ENCODE measurements around the gene HRAS.
A peak's percentile ranks its signal among the peaks of the same experiment; 100 is the strongest.

HRAS gene

GRCh38 chr11:536841-537621 lies 1.7 kb upstream of the HRAS start, which contains the start of gene LRRC56:
TSS of gene LRRC56 (plus strand) at chr11:537527. CDS start at chr11:540685, 3,158 bp downstream.
- Histone ChIP-seq H3K27me3 (replicated peaks; ENCODE audit: control insufficient read depth, insufficient read depth, low read length) (no peaks in the 10 kb centered on the region), H3K4me3 (ENCODE audit: low read length) (peak within 1 kb of the TSS; percentile 54), H3K4me1 (ENCODE audit: control insufficient read depth, insufficient read depth, low read length) (peaks cover 18% of the 10 kb centered on the region), H3K9me3 (ENCODE audit: control insufficient read depth, low read length) (no peaks in the 10 kb centered on the region), H3K36me3 (ENCODE audit: control insufficient read depth, insufficient read depth, low read length, severe bottlenecking) (peaks cover 9% of the 10 kb centered on the region), H3K9ac (ENCODE audit: low read length) (no peak within 1 kb of the TSS)
- peak; percentile 80 for DNase-seq (ENCODE audit: low read depth)

DNA sequence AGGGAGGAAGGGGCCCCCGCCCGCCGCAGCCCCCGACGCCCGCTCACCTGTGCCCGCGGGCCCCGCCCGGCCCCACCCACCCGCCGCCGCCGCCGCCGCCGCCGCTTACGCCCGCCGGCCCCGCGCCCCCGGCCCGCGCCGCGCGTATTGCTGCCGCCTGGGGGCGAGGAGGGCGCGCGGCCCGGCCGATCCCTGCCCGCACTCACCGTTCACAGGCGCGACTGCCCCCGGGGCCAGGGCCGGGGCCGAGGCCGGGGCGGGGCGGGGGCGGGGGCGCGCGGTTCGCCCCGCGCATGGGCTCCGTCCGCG lies 212 bp downstream of the HRAS start:
- H3K9me3 ChIP-seq (ENCODE audit: control insufficient read depth, low read length): no peaks in the 10 kb centered on the region
- DNase-seq (ENCODE audit: low read depth): no peak
- peaks cover 18% of the 10 kb centered on the region for H3K4me1 ChIP-seq (ENCODE audit: control insufficient read depth, insufficient read depth, low read length)

DNA sequence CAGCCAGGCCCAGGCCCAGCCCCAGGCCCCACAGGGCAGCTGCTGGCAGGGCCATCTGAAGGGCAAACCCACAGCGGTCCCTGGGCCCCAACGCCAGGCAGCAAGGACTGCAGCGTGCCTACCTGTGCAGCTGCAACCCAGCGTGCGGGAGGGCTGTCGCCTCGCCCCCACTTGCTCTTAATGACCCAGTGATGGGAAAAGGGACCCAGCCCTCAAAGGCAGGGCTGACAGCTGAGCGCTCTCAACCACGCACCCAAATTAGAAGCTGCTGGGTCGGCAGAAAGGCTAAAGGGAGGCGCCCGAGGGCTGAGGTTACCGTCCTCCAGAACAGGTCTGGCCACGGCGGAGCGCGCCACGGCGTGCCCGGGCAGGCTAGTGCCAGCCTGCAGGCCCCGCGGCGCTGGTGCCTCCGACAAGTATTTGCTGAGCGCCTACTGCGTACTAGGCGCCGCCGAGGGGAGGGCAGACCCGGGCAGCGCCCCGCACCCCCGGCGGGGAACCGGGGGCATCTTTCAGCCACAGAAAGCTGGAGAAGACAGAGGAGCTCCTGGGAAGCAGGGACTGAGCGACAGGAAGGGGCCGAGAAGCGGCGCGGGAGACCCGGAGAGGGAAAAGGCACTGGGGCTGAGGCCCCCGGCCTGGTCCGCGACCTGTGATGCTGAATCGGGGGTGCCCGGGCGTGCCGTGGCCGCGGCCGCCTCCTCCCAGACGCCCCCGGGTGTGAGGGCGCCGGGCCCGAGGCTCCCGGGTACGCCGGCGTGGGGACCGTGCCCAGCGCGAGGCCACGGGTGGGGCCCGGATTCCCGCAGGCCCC lies 773 bp downstream of the HRAS start:
- no peaks in the 10 kb centered on the region for H3K27me3 ChIP-seq (replicated peaks; ENCODE audit: control insufficient read depth, insufficient read depth, low read length)
- peak overlapping the region; percentile 88 for H3K9ac ChIP-seq (ENCODE audit: low read length)
- H3K4me1 ChIP-seq (ENCODE audit: control insufficient read depth, insufficient read depth, low read length): peaks cover 18% of the 10 kb centered on the region
- DNase-seq (ENCODE audit: low read depth): peak; percentile 67
- peak overlapping the region; percentile 87 for H3K4me3 ChIP-seq (ENCODE audit: low read length)
- H3K9me3 ChIP-seq (ENCODE audit: control insufficient read depth, low read length): no peaks in the 10 kb centered on the region
- H3K36me3 ChIP-seq (ENCODE audit: control insufficient read depth, insufficient read depth, low read length, severe bottlenecking): peaks cover 12% of the 10 kb centered on the region

More for the DNA sequence above, 212 bp downstream of the HRAS start:
- no peaks in the 10 kb centered on the region for H3K27me3 ChIP-seq (replicated peaks; ENCODE audit: control insufficient read depth, insufficient read depth, low read length)
- H3K36me3 ChIP-seq (ENCODE audit: control insufficient read depth, insufficient read depth, low read length, severe bottlenecking): peaks cover 12% of the 10 kb centered on the region
- H3K4me3 ChIP-seq (ENCODE audit: low read length): peak overlapping the region; percentile 87
- H3K9ac ChIP-seq (ENCODE audit: low read length): peak overlapping the region; percentile 88

- Histone ChIP-seq H3K9me3 (ENCODE audit: control insufficient read depth, low read length) (no peaks in the 10 kb centered on the region), H3K9ac (ENCODE audit: low read length) (peak overlapping the region; percentile 88), H3K4me1 (ENCODE audit: control insufficient read depth, insufficient read depth, low read length) (peaks cover 18% of the 10 kb centered on the region), H3K4me3 (ENCODE audit: low read length) (peak overlapping the region; percentile 87), H3K27me3 (replicated peaks; ENCODE audit: control insufficient read depth, insufficient read depth, low read length) (no peaks in the 10 kb centered on the region), H3K36me3 (ENCODE audit: control insufficient read depth, insufficient read depth, low read length, severe bottlenecking) (peaks cover 12% of the 10 kb centered on the region)
- no peak for DNase-seq (ENCODE audit: low read depth)
These were observed 1.6 kb downstream of the HRAS start for GRCh38 chr11:533586-534395.

DNA sequence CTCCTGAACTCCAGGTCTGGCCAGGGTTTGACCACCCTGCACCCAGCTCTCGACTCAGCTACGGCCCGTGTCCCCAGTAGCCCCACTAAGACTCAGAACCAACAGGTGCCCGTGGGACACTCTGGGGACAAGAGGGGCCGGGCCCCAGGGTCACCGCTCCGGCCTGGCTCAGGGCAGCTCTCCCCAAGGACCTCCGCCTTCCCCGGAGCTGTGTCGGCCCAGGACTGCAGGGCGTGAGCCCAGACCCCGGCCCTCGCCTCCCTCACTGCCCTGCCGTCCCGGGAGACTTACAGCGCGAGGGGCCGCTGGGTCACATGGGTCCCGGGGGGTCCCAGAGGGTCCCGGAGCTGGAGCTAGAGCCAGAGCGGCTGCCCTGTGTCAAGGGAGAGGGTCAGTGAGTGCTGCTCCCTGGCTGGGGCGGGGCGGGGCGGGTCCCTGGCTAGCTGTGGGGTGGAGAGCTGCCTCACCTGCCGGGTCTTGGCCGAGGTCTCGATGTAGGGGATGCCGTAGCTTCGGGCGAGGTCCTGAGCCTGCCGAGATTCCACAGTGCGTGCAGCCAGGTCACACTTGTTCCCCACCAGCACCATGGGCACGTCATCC lies 2.3 kb downstream of the HRAS start:
- Histone ChIP-seq H3K36me3 (ENCODE audit: control insufficient read depth, insufficient read depth, low read length, severe bottlenecking) (peaks cover 12% of the 10 kb centered on the region), H3K4me1 (ENCODE audit: control insufficient read depth, insufficient read depth, low read length) (peaks cover 18% of the 10 kb centered on the region), H3K9me3 (ENCODE audit: control insufficient read depth, low read length) (no peaks in the 10 kb centered on the region), H3K4me3 (ENCODE audit: low read length) (no peak overlapping the region), H3K27me3 (replicated peaks; ENCODE audit: control insufficient read depth, insufficient read depth, low read length) (no peaks in the 10 kb centered on the region), H3K9ac (ENCODE audit: low read length) (no peak overlapping the region)
- DNase-seq (ENCODE audit: low read depth): no peak

GRCh38 chr11:532527-532985 lies 2.8 kb downstream of the HRAS start:
- DNase-seq (ENCODE audit: low read depth): no peak
- peaks cover 12% of the 10 kb centered on the region for H3K36me3 ChIP-seq (ENCODE audit: control insufficient read depth, insufficient read depth, low read length, severe bottlenecking)
- H3K9ac ChIP-seq (ENCODE audit: low read length): no peak overlapping the region
- H3K4me3 ChIP-seq (ENCODE audit: low read length): no peak overlapping the region
- H3K4me1 ChIP-seq (ENCODE audit: control insufficient read depth, insufficient read depth, low read length): peaks cover 18% of the 10 kb centered on the region
- H3K9me3 ChIP-seq (ENCODE audit: control insufficient read depth, low read length): no peaks in the 10 kb centered on the region
- H3K27me3 ChIP-seq (replicated peaks; ENCODE audit: control insufficient read depth, insufficient read depth, low read length): no peaks in the 10 kb centered on the region

DNA sequence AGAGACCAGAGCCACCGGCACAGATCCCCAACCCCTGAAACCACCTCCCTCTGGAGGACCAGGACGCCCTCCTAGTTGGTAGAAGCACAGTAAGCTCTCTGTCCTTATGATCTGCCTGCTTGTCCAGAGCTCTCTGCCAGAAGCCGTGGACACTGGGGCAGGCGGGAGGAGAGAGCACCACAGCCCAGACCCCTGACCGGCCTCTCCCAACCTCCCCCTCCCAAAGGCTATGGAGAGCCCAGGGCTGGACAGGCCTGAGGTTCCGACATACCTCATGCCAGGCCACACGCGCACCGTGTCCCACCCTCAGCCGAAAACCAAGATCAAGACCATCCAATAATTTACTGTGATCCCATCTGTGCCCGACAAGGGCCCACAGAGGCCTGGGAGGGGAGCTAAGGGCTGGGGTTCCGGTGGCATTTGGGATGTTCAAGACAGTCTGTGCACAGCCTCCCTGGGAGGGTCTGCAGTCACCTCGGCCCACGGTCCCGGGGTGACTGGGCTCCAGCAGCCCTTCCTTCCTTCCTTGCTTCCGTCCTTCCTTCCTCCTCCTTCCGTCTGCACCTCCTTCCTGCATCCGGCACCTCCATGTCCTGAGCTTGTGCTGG lies 3.4 kb downstream of the HRAS start:
- Histone ChIP-seq H3K4me3 (ENCODE audit: low read length) (no peak overlapping the region), H3K4me1 (ENCODE audit: control insufficient read depth, insufficient read depth, low read length) (peaks cover 13% of the 10 kb centered on the region), H3K27me3 (replicated peaks; ENCODE audit: control insufficient read depth, insufficient read depth, low read length) (no peaks in the 10 kb centered on the region), H3K36me3 (ENCODE audit: control insufficient read depth, insufficient read depth, low read length, severe bottlenecking) (peaks cover 12% of the 10 kb centered on the region), H3K9ac (ENCODE audit: low read length) (no peak overlapping the region), H3K9me3 (ENCODE audit: control insufficient read depth, low read length) (no peaks in the 10 kb centered on the region)
- DNase-seq (ENCODE audit: low read depth): no peak

DNA sequence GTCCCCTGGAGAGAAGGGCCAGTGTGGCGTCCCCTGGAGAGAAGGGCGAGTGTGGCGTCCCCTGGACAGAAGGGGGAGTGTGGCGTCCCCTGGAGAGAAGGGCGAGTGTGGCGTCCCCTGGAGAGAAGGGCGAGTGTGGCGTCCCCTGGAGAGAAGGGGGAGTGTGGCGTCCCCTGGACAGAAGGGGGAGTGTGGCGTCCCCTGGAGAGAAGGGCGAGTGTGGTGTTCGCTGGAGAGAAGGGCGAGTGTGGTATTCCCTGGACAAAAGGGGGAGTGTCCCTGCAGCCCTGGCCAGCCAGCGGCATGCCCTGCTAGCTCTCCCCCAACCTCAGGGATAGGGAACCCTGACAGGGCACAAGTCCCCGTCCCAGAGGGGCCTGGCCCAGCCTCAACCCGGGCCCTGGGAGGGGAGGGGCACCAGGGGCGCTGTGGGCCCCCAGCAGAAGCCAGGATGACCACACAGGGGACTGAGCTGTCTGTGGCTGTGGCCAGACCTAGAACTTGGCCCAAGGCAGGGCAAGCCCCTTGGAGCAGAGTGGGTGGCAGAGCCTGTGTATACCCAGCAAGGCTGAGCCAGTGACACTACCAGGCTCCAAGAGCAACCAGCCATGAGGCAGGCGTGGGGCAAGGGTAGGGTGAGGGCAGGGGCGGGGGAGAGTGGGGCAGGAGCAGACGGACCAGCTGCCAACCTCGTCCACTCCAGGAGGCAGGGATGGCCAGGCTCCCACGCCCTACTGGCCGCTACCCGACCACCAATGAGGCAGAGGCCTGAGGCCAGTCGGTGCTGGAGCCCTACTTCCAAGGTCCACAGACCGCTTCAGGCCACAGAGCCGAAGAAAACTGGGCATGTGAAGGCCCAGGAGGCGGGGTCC lies 4.2 kb downstream of the HRAS start:
- Histone ChIP-seq H3K9me3 (ENCODE audit: control insufficient read depth, low read length) (no peaks in the 10 kb centered on the region), H3K4me1 (ENCODE audit: control insufficient read depth, insufficient read depth, low read length) (peaks cover 10% of the 10 kb centered on the region), H3K27me3 (replicated peaks; ENCODE audit: control insufficient read depth, insufficient read depth, low read length) (no peaks in the 10 kb centered on the region), H3K4me3 (ENCODE audit: low read length) (no peak overlapping the region), H3K9ac (ENCODE audit: low read length) (no peak overlapping the region), H3K36me3 (ENCODE audit: control insufficient read depth, insufficient read depth, low read length, severe bottlenecking) (peaks cover 12% of the 10 kb centered on the region)
- no peak for DNase-seq (ENCODE audit: low read depth)

- Histone ChIP-seq H3K27me3 (replicated peaks; ENCODE audit: control insufficient read depth, insufficient read depth, low read length) (no peaks in the 10 kb centered on the region), H3K9ac (ENCODE audit: low read length) (no peak overlapping the region), H3K9me3 (ENCODE audit: control insufficient read depth, low read length) (no peaks in the 10 kb centered on the region), H3K4me3 (ENCODE audit: low read length) (no peak overlapping the region), H3K36me3 (ENCODE audit: control insufficient read depth, insufficient read depth, low read length, severe bottlenecking) (peaks cover 12% of the 10 kb centered on the region), H3K4me1 (ENCODE audit: control insufficient read depth, insufficient read depth, low read length) (peaks cover 7% of the 10 kb centered on the region)
- DNase-seq (ENCODE audit: low read depth): no peak
These were observed 5.5 kb downstream of the HRAS start for GRCh38 chr11:529728-530411.
